Progenitor cell of endocrine pancreas (in vitro differentiated cells): ENCODE data around the gene PARN. TPM values are rescaled to one million over a fixed set of nuclear protein-coding genes. Genes with fewer than 3 reads are reported as not detected.
"Not testable (repeated sequence)": the region's sequence is repeated elsewhere in the genome, so short reads cannot be mapped to it uniquely, and the experiment has no call there.

Source experiments
- DNase-seq: peaks from one replicate; pipeline ENCODE4 v3.0.0; 2021; ENCODE audit warnings: low spot score; ENCODE audit not compliant: unreplicated experiment
- H3K27ac Mint-ChIP-seq: 2 replicates; pipeline ENCODE4 v1.8.0; 2021; ENCODE audit warnings: mild to moderate bottlenecking, moderate library complexity, mixed read lengths
- H3K27me3 Mint-ChIP-seq: 2 replicates; pipeline ENCODE4 v1.8.0; 2021; ENCODE audit warnings: mixed read lengths
- H3K36me3 Mint-ChIP-seq: 2 replicates; pipeline ENCODE4 v1.8.0; 2022; ENCODE audit warnings: mixed read lengths; ENCODE audit not compliant: insufficient read depth
- H3K4me1 Mint-ChIP-seq: 2 replicates; pipeline ENCODE4 v1.8.0; 2021; ENCODE audit warnings: low read depth, mixed read lengths
- H3K4me3 Mint-ChIP-seq: 2 replicates; pipeline ENCODE4 v1.8.0; 2021; ENCODE audit warnings: low read depth, mild to moderate bottlenecking, moderate library complexity, mixed read lengths
- H3K9me3 Mint-ChIP-seq: 2 replicates; pipeline ENCODE4 v1.8.0; 2021; ENCODE audit warnings: low read depth, mixed read lengths
- CTCF ChIP-seq: fragments of 200-600 bp; sonication (generic); IDR thresholded peaks from one replicate; pipeline ENCODE4 v1.5.0; 2021; ENCODE audit warnings: antibody characterized with exemption, mild to moderate bottlenecking; ENCODE audit not compliant: unreplicated experiment
- total RNA-seq: library from RNA; stranded (reverse); gene quantifications from 2 replicates; pipeline ENCODE4 v1.2.1, GENCODE V29; 2021

PARN gene
- total RNA-seq, 1 donor from 2014 or later = 31.4 TPM

- Mint-ChIP-seq H3K27ac (no peak overlapping the region), H3K36me3 (peaks cover 11% of the 10 kb centered on the region), H3K27me3 (no peaks in the 10 kb centered on the region), H3K4me1 (peaks cover 9% of the 10 kb centered on the region), H3K4me3 (no peak overlapping the region), H3K9me3 (peaks cover 5% of the 10 kb centered on the region)
- no peak for DNase-seq
- TF ChIP-seq CTCF = no peak
These were observed 202.0 kb downstream of the PARN start for GRCh38 chr16:14428043-14428442.

- Mint-ChIP-seq H3K4me1 (peaks cover 9% of the 10 kb centered on the region), H3K27ac (no peak overlapping the region), H3K36me3 (peaks cover 10% of the 10 kb centered on the region), H3K4me3 (no peak overlapping the region), H3K27me3 (no peaks in the 10 kb centered on the region), H3K9me3 (peaks cover 4% of the 10 kb centered on the region)
- no peak for DNase-seq
- TF ChIP-seq CTCF = no peak
These were observed 202.6 kb downstream of the PARN start for GRCh38 chr16:14427371-14427948.

- peaks cover 2% of the 10 kb centered on the region for H3K36me3 Mint-ChIP-seq
- no peaks in the 10 kb centered on the region for H3K27me3 Mint-ChIP-seq
- no peak for TF ChIP-seq CTCF
- H3K9me3 Mint-ChIP-seq = no peaks in the 10 kb centered on the region
- H3K4me1 Mint-ChIP-seq = peaks cover 9% of the 10 kb centered on the region
- no peak overlapping the region for H3K27ac Mint-ChIP-seq
- no peak for DNase-seq
- no peak overlapping the region for H3K4me3 Mint-ChIP-seq
These were observed 205.5 kb downstream of the PARN start for GRCh38 chr16:14424595-14424994.

- H3K4me3 Mint-ChIP-seq = no peak overlapping the region
- no peaks in the 10 kb centered on the region for H3K27me3 Mint-ChIP-seq
- DNase-seq = no peak
- H3K9me3 Mint-ChIP-seq = no peaks in the 10 kb centered on the region
- H3K36me3 Mint-ChIP-seq = peaks cover 2% of the 10 kb centered on the region
- TF ChIP-seq CTCF = no peak
- H3K4me1 Mint-ChIP-seq = peaks cover 9% of the 10 kb centered on the region
- H3K27ac Mint-ChIP-seq = peak overlapping the region; percentile 42
These were observed 206.7 kb downstream of the PARN start for GRCh38 chr16:14423344-14423743.

GRCh38 chr16:14420721-14421488, 209.2 kb downstream of the PARN start:
- no peaks in the 10 kb centered on the region for H3K9me3 Mint-ChIP-seq
- no peak overlapping the region for H3K4me3 Mint-ChIP-seq
- H3K4me1 Mint-ChIP-seq = no peaks in the 10 kb centered on the region
- H3K36me3 Mint-ChIP-seq = peaks cover 3% of the 10 kb centered on the region
- no peak overlapping the region for H3K27ac Mint-ChIP-seq
- no peak for TF ChIP-seq CTCF
- DNase-seq = no peak
- H3K27me3 Mint-ChIP-seq = no peaks in the 10 kb centered on the region

GRCh38 chr16:14420243-14420642, 209.8 kb downstream of the PARN start:
- H3K4me1 Mint-ChIP-seq, H3K27me3 Mint-ChIP-seq, H3K9me3 Mint-ChIP-seq, DNase-seq, H3K4me3 Mint-ChIP-seq, H3K36me3 Mint-ChIP-seq: not testable (repeated sequence)
- H3K27ac Mint-ChIP-seq = peak overlapping the region; percentile 36
